A673 (cell line): ENCODE results near the gene TMOD1. TPM values are rescaled to one million over a fixed set of nuclear protein-coding genes. Genes with fewer than 3 reads are reported as not detected.

Source experiments
- BruUV-seq: library from RNA; stranded (reverse); fragments of 400-500 nt; replicated peaks from 2 replicates; lab custom pipeline; 2021; lab: Mats Ljungman, UMichigan
- CTCF ChIA-PET: fragments of 300-600 bp; sonication (Branson Sonifier 250); formaldehyde crosslinking; loops from one replicate; lab custom pipeline; 2022; ENCODE audit warnings: antibody characterized with exemption; lab: Charles Lee
- POLR2A ChIA-PET: fragments of 300-600 bp; sonication (Branson Sonifier 250); formaldehyde crosslinking; loops from one replicate; lab custom pipeline; 2022; ENCODE audit warnings: antibody characterized with exemption; ENCODE audit not compliant: low non-redundant PET; lab: Charles Lee
- DNase-seq: peaks from one replicate; pipeline ENCODE4 v3.0.0-alpha.2; 2015; ENCODE audit warnings: low spot score
- H3K27ac ChIP-seq: fragments of 200-600 bp; sonication (generic); 2 replicates; pipeline ENCODE4 v1.5.1; 2016; ENCODE audit warnings: mixed run types, low read depth, mild to moderate bottlenecking, mixed read lengths, antibody characterized with exemption, low read length; ENCODE audit not compliant: poor library complexity, severe bottlenecking
- H3K27me3 ChIP-seq: fragments of 200-600 bp; sonication (generic); replicated peaks from 2 replicates; pipeline ENCODE4 v1.6.1; 2017; ENCODE audit warnings: mixed run types, low read depth, mild to moderate bottlenecking, mixed read lengths, antibody characterized with exemption, low read length; ENCODE audit not compliant: insufficient read depth, poor library complexity
- H3K36me3 ChIP-seq: fragments of 200-600 bp; sonication (generic); 2 replicates; pipeline ENCODE4 v1.6.1; 2016; ENCODE audit warnings: mixed run types, mild to moderate bottlenecking, mixed read lengths, antibody characterized with exemption, low read length; ENCODE audit not compliant: insufficient read depth, poor library complexity, severe bottlenecking
- H3K4me1 ChIP-seq: fragments of 200-600 bp; sonication (generic); 2 replicates; pipeline ENCODE4 v1.6.1; 2017; ENCODE audit warnings: mixed run types, mild to moderate bottlenecking, mixed read lengths, antibody characterized with exemption, low read length; ENCODE audit not compliant: insufficient read depth, poor library complexity, severe bottlenecking
- H3K4me3 ChIP-seq: fragments of 200-600 bp; sonication (generic); 2 replicates; pipeline ENCODE4 v1.5.1; 2016; ENCODE audit warnings: low read depth, mixed run types, mild to moderate bottlenecking, mixed read lengths, low read length; ENCODE audit not compliant: poor library complexity, severe bottlenecking
- H3K9me3 ChIP-seq: fragments of 200-600 bp; sonication (generic); 2 replicates; pipeline ENCODE4 v1.6.1; 2016; ENCODE audit warnings: mixed run types, low read depth, mild to moderate bottlenecking, mixed read lengths, antibody characterized with exemption, low read length; ENCODE audit not compliant: poor library complexity, severe bottlenecking
- CTCF ChIP-seq: fragments of 300-800, 200-600 bp; sonication (generic); conservative IDR thresholded peaks from 2 replicates; pipeline ENCODE4 v1.5.1; 2017; ENCODE audit warnings: low read depth, mild to moderate bottlenecking, antibody characterized with exemption, low read length, moderate library complexity, mixed read lengths
- EZH2 ChIP-seq: fragments of 200-600 bp; sonication (generic); IDR thresholded peaks from 2 replicates; pipeline ENCODE4 v1.6.1; 2017; ENCODE audit warnings: borderline replicate concordance, low read depth, mild to moderate bottlenecking, mixed read lengths, antibody characterized with exemption, low read length; ENCODE audit not compliant: poor library complexity, severe bottlenecking
- intact Hi-C: fragments of 100-400 bp; cut with micrococcal nuclease; formaldehyde crosslinking; loops from one replicate; pipeline ENCODE4 v1.10.0; 2022; ENCODE audit not compliant: unreplicated experiment
- total RNA-seq: library from RNA; stranded (reverse); gene quantifications from 2 replicates; pipeline ENCODE4 v1.2.3, GENCODE V29; 2021

Gene TMOD1
- total RNA-seq, 1 experiment from 2014 or later, result 0.09 TPM

- no peaks in the 10 kb centered on the region for H3K9me3 ChIP-seq
- H3K4me3 ChIP-seq, result no peak overlapping the region
- peaks cover 23% of the 10 kb centered on the region for H3K36me3 ChIP-seq
- no peak for DNase-seq
- no TSS peak for BruUV-seq
- ChIA-PET CTCF (no interaction called here), POLR2A (no interaction called here)
- no peak for TF ChIP-seq EZH2
- TF ChIP-seq CTCF, result no peak
- H3K4me1 ChIP-seq, result no peaks in the 10 kb centered on the region
- intact Hi-C loops, result no loop called here
- no peaks in the 10 kb centered on the region for H3K27me3 ChIP-seq
- no peak overlapping the region for H3K27ac ChIP-seq
These were observed 127.7 kb downstream of the TMOD1 start for GRCh38 chr9:97629156-97629555.

- BruUV-seq, result no TSS peak
- POLR2A ChIA-PET, result no interaction called here
- Histone ChIP-seq H3K4me3 (no peak overlapping the region), H3K36me3 (peaks cover 10% of the 10 kb centered on the region), H3K9me3 (no peaks in the 10 kb centered on the region), H3K4me1 (peaks cover 6% of the 10 kb centered on the region), H3K27me3 (no peaks in the 10 kb centered on the region), H3K27ac (no peak overlapping the region)
- CTCF ChIA-PET, result no interaction called here
- DNase-seq, result no peak
- intact Hi-C loops, result no loop called here
- no peak for TF ChIP-seq EZH2
- no peak for TF ChIP-seq CTCF
These were observed 129.1 kb downstream of the TMOD1 start for GRCh38 chr9:97630591-97630990.

GRCh38 chr9:97632248-97632984 is 130.9 kb downstream of the TMOD1 start:
- Histone ChIP-seq H3K4me1 (peaks cover 16% of the 10 kb centered on the region), H3K27ac (peak overlapping the region; percentile 99), H3K4me3 (peak overlapping the region; percentile 96), H3K36me3 (no peaks in the 10 kb centered on the region), H3K9me3 (no peaks in the 10 kb centered on the region), H3K27me3 (no peaks in the 10 kb centered on the region)
- BruUV-seq, result TSS peak; percentile 88
- ChIA-PET POLR2A (interaction anchor here (0.7 kb wide), 1 partner anchor 290 kb away, joined by 6 read pairs; no protein-coding TSS in a partner anchor), CTCF (interaction anchor here (0.6 to 0.7 kb wide), 3 partner anchors 13 to 479 kb away, joined by 3 to 4 read pairs (median 4); no protein-coding TSS in a partner anchor)
- peak; percentile 80 for DNase-seq
- intact Hi-C loops, result no loop called here
- TF ChIP-seq EZH2, result no peak
- TF ChIP-seq CTCF, result no peak
